Osteocyte (in vitro differentiated cells): ENCODE results near the gene FGF3. TPM values are rescaled to one million over a fixed set of nuclear protein-coding genes. Genes with fewer than 3 reads are reported as not detected.

Source experiments
- DNase-seq: peaks from one replicate; pipeline ENCODE4 v3.0.0; 2021; ENCODE audit warnings: mixed read lengths; ENCODE audit not compliant: unreplicated experiment; ENCODE audit errors: extremely low spot score
- H3K27ac Mint-ChIP-seq: one replicate; pipeline ENCODE4 v1.8.0; 2021; ENCODE audit warnings: mild to moderate bottlenecking, mixed read lengths; ENCODE audit not compliant: unreplicated experiment
- H3K27me3 Mint-ChIP-seq: one replicate; pipeline ENCODE4 v1.8.0; 2021; ENCODE audit warnings: mixed read lengths; ENCODE audit not compliant: unreplicated experiment
- H3K36me3 Mint-ChIP-seq: one replicate; pipeline ENCODE4 v1.8.0; 2021; ENCODE audit warnings: mixed read lengths; ENCODE audit not compliant: unreplicated experiment
- H3K4me1 Mint-ChIP-seq: one replicate; pipeline ENCODE4 v1.8.0; 2021; ENCODE audit warnings: mixed read lengths; ENCODE audit not compliant: unreplicated experiment
- H3K4me3 Mint-ChIP-seq: one replicate; pipeline ENCODE4 v1.8.0; 2021; ENCODE audit warnings: mild to moderate bottlenecking, moderate library complexity, mixed read lengths; ENCODE audit not compliant: unreplicated experiment
- H3K9me3 Mint-ChIP-seq: one replicate; pipeline ENCODE4 v1.8.0; 2021; ENCODE audit warnings: mixed read lengths; ENCODE audit not compliant: unreplicated experiment
- CTCF ChIP-seq: fragments of 200-600 bp; sonication (generic); IDR thresholded peaks from 2 replicates; pipeline ENCODE4 v1.5.0; 2021; ENCODE audit warnings: antibody characterized with exemption, mild to moderate bottlenecking, moderate library complexity
- total RNA-seq: library from RNA; stranded (reverse); gene quantifications from 2 replicates; pipeline ENCODE4 v1.2.1, GENCODE V29; 2021

FGF3 gene
- total RNA-seq, 1 donor from 2014 or later: 2.5 TPM

DNA sequence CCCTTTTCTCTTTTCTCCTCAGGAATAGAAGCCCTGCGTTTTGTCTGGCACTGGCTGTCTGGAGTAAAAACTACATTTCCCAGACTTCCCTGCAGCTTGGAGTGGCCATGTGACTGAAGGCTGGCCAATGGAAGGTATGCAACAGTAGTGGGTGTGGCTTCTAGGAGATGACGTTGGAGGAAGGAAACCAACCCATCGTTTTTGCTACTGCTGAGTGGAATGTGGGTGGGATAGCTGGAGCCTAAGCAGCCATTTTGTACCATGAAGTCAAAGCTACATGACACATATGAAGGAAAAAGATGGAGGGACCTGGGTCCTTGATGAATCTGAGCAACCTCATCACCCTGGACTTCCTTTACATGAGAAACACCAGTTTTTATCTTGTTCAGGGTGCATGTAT lies 19.6 kb downstream of the FGF3 start:
- no peak overlapping the region for H3K27ac Mint-ChIP-seq

DNA sequence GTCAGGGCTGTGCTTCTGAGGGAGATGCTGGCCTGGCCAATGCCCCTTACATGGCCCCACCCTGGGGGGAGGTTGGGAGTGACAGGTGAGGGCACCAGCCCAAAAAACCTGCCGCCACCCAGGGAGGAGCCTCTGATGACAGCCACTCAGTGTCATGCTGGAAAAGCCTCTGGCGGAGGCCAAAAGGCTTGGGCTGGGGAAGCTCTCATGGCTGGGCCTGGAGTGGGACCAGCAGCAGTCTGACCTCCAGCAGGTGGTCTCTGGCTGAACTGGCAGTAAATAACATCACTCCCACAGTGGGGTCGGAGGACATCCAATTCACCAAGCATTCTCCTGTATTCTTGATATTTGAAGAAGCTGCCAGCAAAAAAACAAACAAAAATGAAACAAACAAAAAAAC lies 20.1 kb downstream of the FGF3 start:
- Mint-ChIP-seq H3K4me1 (no peaks in the 10 kb centered on the region), H3K27ac (no peak overlapping the region), H3K36me3 (no peaks in the 10 kb centered on the region), H3K9me3 (no peaks in the 10 kb centered on the region), H3K27me3 (peaks cover 4% of the 10 kb centered on the region), H3K4me3 (no peak overlapping the region)
- TF ChIP-seq CTCF: no peak
- DNase-seq: no peak

More for the DNA sequence above, 19.6 kb downstream of the FGF3 start:
- Mint-ChIP-seq H3K27me3 (peaks cover 4% of the 10 kb centered on the region), H3K9me3 (no peaks in the 10 kb centered on the region), H3K4me3 (no peak overlapping the region), H3K36me3 (no peaks in the 10 kb centered on the region), H3K4me1 (no peaks in the 10 kb centered on the region)
- DNase-seq: no peak
- TF ChIP-seq CTCF: no peak

- no peaks in the 10 kb centered on the region for H3K9me3 Mint-ChIP-seq
- DNase-seq: no peak
- TF ChIP-seq CTCF: no peak
- no peaks in the 10 kb centered on the region for H3K4me1 Mint-ChIP-seq
- no peak overlapping the region for H3K4me3 Mint-ChIP-seq
- no peaks in the 10 kb centered on the region for H3K36me3 Mint-ChIP-seq
- H3K27me3 Mint-ChIP-seq: peaks cover 6% of the 10 kb centered on the region
- no peak overlapping the region for H3K27ac Mint-ChIP-seq
These were observed 21.3 kb downstream of the FGF3 start for GRCh38 chr11:69797737-69798528.

DNA sequence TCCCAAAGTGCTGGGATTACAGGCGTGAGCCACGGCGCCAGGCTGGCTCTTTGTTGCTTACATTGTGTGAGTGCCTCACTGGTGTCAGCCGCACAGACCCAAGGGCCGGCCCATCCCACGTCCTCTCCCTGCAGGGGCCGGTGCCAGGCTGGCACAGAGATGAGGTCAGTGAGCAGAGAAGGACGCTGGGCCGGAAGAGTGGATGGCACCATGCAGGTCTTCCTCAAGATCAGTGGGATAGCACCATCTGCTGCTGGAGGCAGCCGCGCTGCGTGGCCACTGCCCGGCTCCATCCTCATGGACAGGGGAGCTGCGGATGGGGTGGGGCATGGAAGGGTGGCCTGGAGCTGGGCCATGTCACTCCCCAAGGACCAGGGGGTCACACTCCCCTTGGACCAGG lies 22.1 kb downstream of the FGF3 start:
- Mint-ChIP-seq H3K27ac (no peak overlapping the region), H3K9me3 (no peaks in the 10 kb centered on the region), H3K4me3 (no peak overlapping the region), H3K36me3 (no peaks in the 10 kb centered on the region), H3K27me3 (peaks cover 2% of the 10 kb centered on the region), H3K4me1 (no peaks in the 10 kb centered on the region)
- no peak for DNase-seq
- peak; percentile 44 for TF ChIP-seq CTCF

DNA sequence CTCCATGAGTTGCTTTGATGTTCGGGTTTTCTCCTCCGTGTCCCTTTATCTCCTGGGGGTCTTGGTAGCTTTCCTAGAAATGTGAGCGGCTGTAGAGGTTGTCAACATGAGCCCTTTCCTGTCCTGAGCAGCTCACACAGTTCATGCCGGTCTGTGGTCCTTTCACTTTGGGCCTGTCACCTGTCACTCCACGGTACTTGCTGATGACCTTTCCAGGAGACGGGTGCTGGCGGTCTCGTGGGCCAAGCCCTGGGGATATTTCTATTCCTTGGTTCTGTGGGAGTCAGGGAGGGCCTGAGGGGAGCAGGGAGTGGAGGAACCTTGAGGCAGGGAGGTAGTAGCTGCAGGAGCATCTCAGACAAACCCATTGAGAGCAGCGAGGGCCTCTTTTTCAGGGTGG lies 23.2 kb downstream of the FGF3 start:
- Mint-ChIP-seq H3K9me3 (no peaks in the 10 kb centered on the region), H3K36me3 (no peaks in the 10 kb centered on the region)

More for the DNA sequence above, 23.2 kb downstream of the FGF3 start:
- TF ChIP-seq CTCF: no peak
- H3K4me1 Mint-ChIP-seq: peaks cover 6% of the 10 kb centered on the region
- DNase-seq: no peak
- H3K27me3 Mint-ChIP-seq: peaks cover 2% of the 10 kb centered on the region
- no peak overlapping the region for H3K4me3 Mint-ChIP-seq
- H3K27ac Mint-ChIP-seq: no peak overlapping the region
